Measurements from ENCODE around the gene OR10J1. TPM values are rescaled to one million over a fixed set of nuclear protein-coding genes. Genes with fewer than 3 reads are reported as not detected.

OR10J1 gene
- total RNA-seq, 4 donors from 2014 or later: not detected

DNA sequence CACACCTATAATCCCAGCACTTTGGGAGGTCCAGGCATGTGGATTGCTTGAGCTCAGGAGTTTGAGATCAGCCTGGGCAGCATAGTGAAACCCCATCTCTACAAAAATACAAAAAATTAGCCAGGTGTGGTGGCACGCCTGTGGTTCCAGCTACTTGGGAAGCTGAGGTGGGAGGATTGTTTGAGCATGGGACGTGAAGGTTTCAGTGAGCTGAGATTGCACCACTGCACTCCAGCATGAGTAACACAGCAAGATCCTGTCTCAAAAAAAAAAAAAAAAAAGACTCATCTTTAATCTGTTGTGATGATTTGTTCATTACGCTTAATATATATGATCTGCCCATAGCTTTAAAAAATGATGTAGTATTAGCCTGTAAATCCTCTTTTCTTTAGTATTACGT, 44.0 kb downstream of the OR10J1 start:
- no peak for DNase-seq
- Histone ChIP-seq H3K36me3 (no peaks in the 10 kb centered on the region), H3K9me3 (no peaks in the 10 kb centered on the region), H3K4me1 (no peaks in the 10 kb centered on the region), H3K4me3 (no peak overlapping the region), H3K27ac (no peak overlapping the region), H3K27me3 (no peaks in the 10 kb centered on the region)
- intact Hi-C loops (cut with DNase I; ENCODE audit: low total_unique reads) (no loop called here), in situ Hi-C loops (cut with MboI; ENCODE audit: low pct_ligation_motif_present in 1 of 4, low pct_unique_long_range_greater_than_20kb in 1 of 4, low sequenced_read_pairs in 3 of 4) (no loop called here)
- TF ChIP-seq CTCF (IDR thresholded peaks at IDR 0.05) (no peak), POLR2A (IDR thresholded peaks at IDR 0.05) (no peak), POLR2AphosphoS5 (IDR thresholded peaks at IDR 0.05) (no peak), EP300 (IDR thresholded peaks at IDR 0.05; ENCODE audit: low read depth) (no peak)
- 81 to 84% methylated on average over 3 to 4 of the region's 4 CpGs for WGBS, 2 donors (ENCODE audit: low coverage in 1 of 2)

Other genes with a start within 250 kb of the OR10J1 start
- 10 to 100 TPM in 2 of 4 donors, 1 to 10 TPM in 2; 4.1 to 16.7 (median 9.9) TPM for gene ACKR1, start 234.8 kb upstream of the OR10J1 start, total RNA-seq
- 1 to 10 TPM in 1 of 4 donors, under 1 TPM in 1, not detected in 2; 0.95 to 1.5 TPM for gene FCER1A, start 137.4 kb upstream of the OR10J1 start, total RNA-seq
- gene OR10J4, start 7.5 kb upstream of the OR10J1 start, total RNA-seq: not detected
- not detected for gene OR10J5, start 96.3 kb downstream of the OR10J1 start, total RNA-seq
- not detected for gene APCS, start 148.1 kb downstream of the OR10J1 start, total RNA-seq

Data from transverse colon (tissue), 4 donors.